ENCODE data around the gene MTMR3.

The MTMR3 gene

GRCh38 chr22:30000566-30000965 is 117.6 kb downstream of the MTMR3 start:
- WGBS, 2 experiments (ENCODE audit: insufficient coverage in 2 of 2) = 94 to 100% methylated on average over 1 to 2 of the region's 2 CpGs
- no peak overlapping the region for H3K4me3 ChIP-seq (ENCODE audit: extremely low read depth, insufficient read depth, low read length, poor library complexity, severe bottlenecking)
- H3K36me3 ChIP-seq (ENCODE audit: control insufficient read depth, insufficient read depth, low read length) = peaks cover 33% of the 10 kb centered on the region
- H3K27ac ChIP-seq (ENCODE audit: low read depth, low read length, severe bottlenecking) = no peak overlapping the region
- no peaks in the 10 kb centered on the region for H3K9me3 ChIP-seq (ENCODE audit: control insufficient read depth, low read length)
- H3K4me1 ChIP-seq (ENCODE audit: control insufficient read depth, insufficient read depth, low read length, poor library complexity, severe bottlenecking) = no peaks in the 10 kb centered on the region

- H3K9me3 ChIP-seq (ENCODE audit: control insufficient read depth, low read length) = no peaks in the 10 kb centered on the region
- no peaks in the 10 kb centered on the region for H3K4me1 ChIP-seq (ENCODE audit: control insufficient read depth, insufficient read depth, low read length, poor library complexity, severe bottlenecking)
- H3K36me3 ChIP-seq (ENCODE audit: control insufficient read depth, insufficient read depth, low read length) = peaks cover 36% of the 10 kb centered on the region
- H3K4me3 ChIP-seq (ENCODE audit: extremely low read depth, insufficient read depth, low read length, poor library complexity, severe bottlenecking) = no peak overlapping the region
- no peak overlapping the region for H3K27ac ChIP-seq (ENCODE audit: low read depth, low read length, severe bottlenecking)
- WGBS, 2 experiments (ENCODE audit: insufficient coverage in 2 of 2) = 80% methylated on average over 1 of the region's 3 CpGs; no CpG with 5 or more reads in 1 of the 2 experiments
Measured at GRCh38 chr22:30001459-30001858, 118.5 kb downstream of the MTMR3 start.

- H3K9me3 ChIP-seq (ENCODE audit: control insufficient read depth, low read length) = no peaks in the 10 kb centered on the region
- peaks cover 4% of the 10 kb centered on the region for H3K4me1 ChIP-seq (ENCODE audit: control insufficient read depth, insufficient read depth, low read length, poor library complexity, severe bottlenecking)
- WGBS, 2 experiments (ENCODE audit: insufficient coverage in 2 of 2) = 88 to 91% methylated on average over 4 of the region's 4 CpGs
- no peak overlapping the region for H3K27ac ChIP-seq (ENCODE audit: low read depth, low read length, severe bottlenecking)
- peaks cover 48% of the 10 kb centered on the region for H3K36me3 ChIP-seq (ENCODE audit: control insufficient read depth, insufficient read depth, low read length)
- no peak overlapping the region for H3K4me3 ChIP-seq (ENCODE audit: extremely low read depth, insufficient read depth, low read length, poor library complexity, severe bottlenecking)
Measured at GRCh38 chr22:30002861-30003486, 120.0 kb downstream of the MTMR3 start.

GRCh38 chr22:30004101-30004500 is 121.1 kb downstream of the MTMR3 start:
- WGBS, 2 experiments (ENCODE audit: insufficient coverage in 2 of 2) = 80% methylated on average over 1 of the region's 1 CpG; no CpG with 5 or more reads in 1 of the 2 experiments
- Histone ChIP-seq H3K4me1 (ENCODE audit: control insufficient read depth, insufficient read depth, low read length, poor library complexity, severe bottlenecking) (peaks cover 4% of the 10 kb centered on the region), H3K36me3 (ENCODE audit: control insufficient read depth, insufficient read depth, low read length) (peaks cover 54% of the 10 kb centered on the region), H3K9me3 (ENCODE audit: control insufficient read depth, low read length) (no peaks in the 10 kb centered on the region), H3K4me3 (ENCODE audit: extremely low read depth, insufficient read depth, low read length, poor library complexity, severe bottlenecking) (no peak overlapping the region), H3K27ac (ENCODE audit: low read depth, low read length, severe bottlenecking) (no peak overlapping the region)

- no peak overlapping the region for H3K27ac ChIP-seq (ENCODE audit: low read depth, low read length, severe bottlenecking)
- 40 to 96% methylated on average over 1 to 4 of the region's 4 CpGs for WGBS, 2 experiments (ENCODE audit: insufficient coverage in 2 of 2)
Measured at GRCh38 chr22:30004694-30005093, 121.7 kb downstream of the MTMR3 start.

GRCh38 chr22:30005213-30005857 is 122.4 kb downstream of the MTMR3 start:
- no peak overlapping the region for H3K27ac ChIP-seq (ENCODE audit: low read depth, low read length, severe bottlenecking)
- H3K4me1 ChIP-seq (ENCODE audit: control insufficient read depth, insufficient read depth, low read length, poor library complexity, severe bottlenecking) = peaks cover 4% of the 10 kb centered on the region
- WGBS, 2 experiments (ENCODE audit: insufficient coverage in 2 of 2) = 0% methylated on average over 1 of the region's 3 CpGs
- H3K4me3 ChIP-seq (ENCODE audit: extremely low read depth, insufficient read depth, low read length, poor library complexity, severe bottlenecking) = no peak overlapping the region
- H3K9me3 ChIP-seq (ENCODE audit: control insufficient read depth, low read length) = no peaks in the 10 kb centered on the region
- peaks cover 66% of the 10 kb centered on the region for H3K36me3 ChIP-seq (ENCODE audit: control insufficient read depth, insufficient read depth, low read length)

More at GRCh38 chr22:30004694-30005093, 121.7 kb downstream of the MTMR3 start:
- no peak overlapping the region for H3K4me3 ChIP-seq (ENCODE audit: extremely low read depth, insufficient read depth, low read length, poor library complexity, severe bottlenecking)
- H3K4me1 ChIP-seq (ENCODE audit: control insufficient read depth, insufficient read depth, low read length, poor library complexity, severe bottlenecking) = peaks cover 4% of the 10 kb centered on the region
- H3K36me3 ChIP-seq (ENCODE audit: control insufficient read depth, insufficient read depth, low read length) = peaks cover 59% of the 10 kb centered on the region
- H3K9me3 ChIP-seq (ENCODE audit: control insufficient read depth, low read length) = no peaks in the 10 kb centered on the region

GRCh38 chr22:30007361-30007760 is 124.4 kb downstream of the MTMR3 start:
- Histone ChIP-seq H3K4me3 (ENCODE audit: extremely low read depth, insufficient read depth, low read length, poor library complexity, severe bottlenecking) (no peak overlapping the region), H3K27ac (ENCODE audit: low read depth, low read length, severe bottlenecking) (no peak overlapping the region), H3K4me1 (ENCODE audit: control insufficient read depth, insufficient read depth, low read length, poor library complexity, severe bottlenecking) (peaks cover 10% of the 10 kb centered on the region), H3K36me3 (ENCODE audit: control insufficient read depth, insufficient read depth, low read length) (peaks cover 57% of the 10 kb centered on the region), H3K9me3 (ENCODE audit: control insufficient read depth, low read length) (no peaks in the 10 kb centered on the region)

- WGBS, 2 experiments (ENCODE audit: insufficient coverage in 2 of 2) = 83 to 100% methylated on average over 1 of the region's 2 CpGs
- Histone ChIP-seq H3K4me1 (ENCODE audit: control insufficient read depth, insufficient read depth, low read length, poor library complexity, severe bottlenecking) (peaks cover 10% of the 10 kb centered on the region), H3K4me3 (ENCODE audit: extremely low read depth, insufficient read depth, low read length, poor library complexity, severe bottlenecking) (no peak overlapping the region), H3K27ac (ENCODE audit: low read depth, low read length, severe bottlenecking) (no peak overlapping the region), H3K9me3 (ENCODE audit: control insufficient read depth, low read length) (no peaks in the 10 kb centered on the region), H3K36me3 (ENCODE audit: control insufficient read depth, insufficient read depth, low read length) (peaks cover 60% of the 10 kb centered on the region)
Measured at GRCh38 chr22:30008401-30008800, 125.4 kb downstream of the MTMR3 start.

- H3K9me3 ChIP-seq (ENCODE audit: control insufficient read depth, low read length) = no peaks in the 10 kb centered on the region
- H3K36me3 ChIP-seq (ENCODE audit: control insufficient read depth, insufficient read depth, low read length) = peaks cover 64% of the 10 kb centered on the region
- H3K4me3 ChIP-seq (ENCODE audit: extremely low read depth, insufficient read depth, low read length, poor library complexity, severe bottlenecking) = no peak overlapping the region
- peaks cover 10% of the 10 kb centered on the region for H3K4me1 ChIP-seq (ENCODE audit: control insufficient read depth, insufficient read depth, low read length, poor library complexity, severe bottlenecking)
- H3K27ac ChIP-seq (ENCODE audit: low read depth, low read length, severe bottlenecking) = no peak overlapping the region
Measured at GRCh38 chr22:30009478-30009877, 126.5 kb downstream of the MTMR3 start.

GRCh38 chr22:30010789-30011405 is 127.9 kb downstream of the MTMR3 start:
- 0% methylated on average over 1 of the region's 2 CpGs for WGBS, 2 experiments (ENCODE audit: insufficient coverage in 2 of 2)
- no peak overlapping the region for H3K27ac ChIP-seq (ENCODE audit: low read depth, low read length, severe bottlenecking)
- H3K9me3 ChIP-seq (ENCODE audit: control insufficient read depth, low read length) = no peaks in the 10 kb centered on the region
- peaks cover 10% of the 10 kb centered on the region for H3K4me1 ChIP-seq (ENCODE audit: control insufficient read depth, insufficient read depth, low read length, poor library complexity, severe bottlenecking)
- no peak overlapping the region for H3K4me3 ChIP-seq (ENCODE audit: extremely low read depth, insufficient read depth, low read length, poor library complexity, severe bottlenecking)
- peaks cover 73% of the 10 kb centered on the region for H3K36me3 ChIP-seq (ENCODE audit: control insufficient read depth, insufficient read depth, low read length)

GRCh38 chr22:30013201-30013600 is 130.2 kb downstream of the MTMR3 start:
- Histone ChIP-seq H3K4me3 (ENCODE audit: extremely low read depth, insufficient read depth, low read length, poor library complexity, severe bottlenecking) (no peak overlapping the region), H3K27ac (ENCODE audit: low read depth, low read length, severe bottlenecking) (no peak overlapping the region), H3K4me1 (ENCODE audit: control insufficient read depth, insufficient read depth, low read length, poor library complexity, severe bottlenecking) (peaks cover 6% of the 10 kb centered on the region), H3K36me3 (ENCODE audit: control insufficient read depth, insufficient read depth, low read length) (peaks cover 73% of the 10 kb centered on the region), H3K9me3 (ENCODE audit: control insufficient read depth, low read length) (no peaks in the 10 kb centered on the region)
- 93 to 98% methylated on average over 5 of the region's 5 CpGs for WGBS, 2 experiments (ENCODE audit: insufficient coverage in 2 of 2)
